Left ventricle myocardium inferior (tissue), 1 donor: Measurements from ENCODE around the gene ZNF423. TPM values are rescaled to one million over a fixed set of nuclear protein-coding genes. Genes with fewer than 3 reads are reported as not detected.

Source experiments
- DNase-seq: peaks from one replicate; pipeline ENCODE4 v3.0.0-alpha.2; 2020
- H3K27ac ChIP-seq: fragments of 200-600 bp; replicated peaks from 2 replicates; pipeline ENCODE4 v1.8.0; 2021
- H3K27me3 ChIP-seq: fragments of 200-600 bp; 2 replicates; pipeline ENCODE4 v1.8.0; 2021; ENCODE audit warnings: low read depth
- H3K36me3 ChIP-seq: fragments of 200-600 bp; 2 replicates; pipeline ENCODE4 v1.8.0; 2021
- H3K4me1 ChIP-seq: fragments of 200-600 bp; 2 replicates; pipeline ENCODE4 v1.8.0; 2021
- H3K4me3 ChIP-seq: fragments of 200-600 bp; 2 replicates; pipeline ENCODE4 v1.8.0; 2021; ENCODE audit warnings: mild to moderate bottlenecking, moderate library complexity
- H3K9me3 ChIP-seq: fragments of 200-600 bp; replicated peaks from 2 replicates; pipeline ENCODE4 v1.8.0; 2021
- CTCF ChIP-seq: fragments of 200-600 bp; IDR thresholded peaks from 2 replicates; pipeline ENCODE4 v1.8.0; 2021; ENCODE audit warnings: antibody characterized with exemption, mild to moderate bottlenecking, borderline replicate concordance
- intact Hi-C: fragments of 100-400 bp; cut with micrococcal nuclease; formaldehyde crosslinking; loops from one replicate; pipeline ENCODE4 v1.11.0; 2022
- total RNA-seq: library from RNA; stranded (reverse); fragmentation: NEBNext Ultra II Directional; extraction: Animal tissue kit (Norgen Biotek cat#: 25700); gene quantifications from one replicate; pipeline ENCODE4 v1.2.1, GENCODE V29; 2021
- donor health status: DM: no; HTN: yes; CAD: no; lungs with severe emphysema.

The ZNF423 gene
- total RNA-seq, 1 donor from 2014 or later, result 8.6 TPM

DNA sequence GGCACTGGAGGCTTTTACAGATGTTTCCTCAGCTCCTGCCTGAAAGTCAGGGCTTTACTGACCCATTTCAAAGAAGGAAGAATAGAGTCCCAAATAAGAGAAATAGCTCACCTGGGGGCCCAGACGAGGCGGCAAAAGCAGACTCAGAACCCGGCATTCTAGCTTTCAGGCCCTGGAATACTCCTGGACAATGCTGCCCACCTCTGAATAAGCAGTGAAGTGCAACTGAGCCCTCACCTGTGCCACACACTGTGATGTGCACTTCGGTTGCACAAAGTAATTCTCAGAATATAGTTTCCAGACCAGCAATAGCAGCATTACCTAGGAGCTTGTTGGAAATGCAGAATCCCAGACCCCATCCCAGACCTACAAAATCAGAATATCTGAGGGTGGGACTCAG, 54.6 kb downstream of the ZNF423 start:
- Histone ChIP-seq H3K4me1 (no peaks in the 10 kb centered on the region), H3K27ac (no peak overlapping the region), H3K4me3 (no peak overlapping the region), H3K36me3 (no peaks in the 10 kb centered on the region), H3K27me3 (peaks cover 16% of the 10 kb centered on the region), H3K9me3 (no peaks in the 10 kb centered on the region)
- no peak for DNase-seq
- intact Hi-C loops, result no loop called here
- TF ChIP-seq CTCF, result no peak

DNA sequence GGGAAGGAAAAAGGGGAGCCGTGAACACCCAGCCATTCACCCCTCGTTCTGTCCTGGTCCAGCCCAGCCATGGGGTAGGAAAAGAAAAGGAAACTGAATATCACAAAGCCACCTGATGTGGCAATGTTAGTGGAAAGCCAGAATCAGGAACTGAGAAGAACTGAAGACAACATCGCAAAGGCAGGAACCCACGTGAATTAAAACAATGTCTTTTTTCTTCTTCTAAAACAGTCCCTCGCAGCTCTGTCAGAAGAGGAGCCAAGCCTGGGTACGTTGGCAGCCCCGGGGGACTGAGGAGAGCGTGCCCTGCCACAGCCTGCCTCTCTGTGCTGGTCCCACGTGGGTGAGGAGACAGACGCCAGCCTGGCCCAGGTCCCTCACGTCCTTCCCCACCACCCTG, 55.0 kb downstream of the ZNF423 start:
- no peak for DNase-seq
- no peak overlapping the region for H3K27ac ChIP-seq
- no peak overlapping the region for H3K4me3 ChIP-seq
- no peaks in the 10 kb centered on the region for H3K4me1 ChIP-seq
- TF ChIP-seq CTCF, result no peak
- peaks cover 17% of the 10 kb centered on the region for H3K27me3 ChIP-seq
- intact Hi-C loops, result no loop called here
- H3K36me3 ChIP-seq, result no peaks in the 10 kb centered on the region
- H3K9me3 ChIP-seq, result no peaks in the 10 kb centered on the region

DNA sequence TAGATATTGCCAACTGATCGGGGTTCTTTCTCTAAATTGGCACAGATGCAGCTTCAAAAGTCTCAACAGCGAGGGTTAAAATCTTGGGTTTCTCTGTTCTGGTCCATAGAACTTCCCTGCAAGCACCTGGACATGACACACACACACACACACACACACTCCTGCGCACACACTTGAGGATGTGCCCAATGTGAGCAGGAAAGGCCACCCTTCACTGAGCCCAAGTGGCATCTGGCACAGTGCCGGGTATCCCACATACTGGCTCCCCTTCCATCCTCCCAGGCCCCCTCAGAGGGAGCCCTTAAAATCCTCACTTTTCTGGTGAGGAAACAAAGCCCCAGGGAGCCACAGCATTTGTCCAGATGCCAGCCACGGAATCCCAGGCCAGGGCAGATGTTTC, 55.5 kb downstream of the ZNF423 start:
- no peak overlapping the region for H3K27ac ChIP-seq
- peaks cover 21% of the 10 kb centered on the region for H3K27me3 ChIP-seq
- TF ChIP-seq CTCF, result no peak
- H3K9me3 ChIP-seq, result no peaks in the 10 kb centered on the region
- intact Hi-C loops, result no loop called here
- no peaks in the 10 kb centered on the region for H3K4me1 ChIP-seq
- H3K36me3 ChIP-seq, result no peaks in the 10 kb centered on the region
- no peak for DNase-seq
- H3K4me3 ChIP-seq, result no peak overlapping the region

GRCh38 chr16:49799172-49799571, 56.7 kb downstream of the ZNF423 start:
- intact Hi-C loops, result no loop called here
- no peak for DNase-seq
- Histone ChIP-seq H3K4me3 (no peak overlapping the region), H3K27me3 (peaks cover 32% of the 10 kb centered on the region), H3K9me3 (no peaks in the 10 kb centered on the region), H3K36me3 (no peaks in the 10 kb centered on the region), H3K4me1 (no peaks in the 10 kb centered on the region), H3K27ac (no peak overlapping the region)
- no peak for TF ChIP-seq CTCF

DNA sequence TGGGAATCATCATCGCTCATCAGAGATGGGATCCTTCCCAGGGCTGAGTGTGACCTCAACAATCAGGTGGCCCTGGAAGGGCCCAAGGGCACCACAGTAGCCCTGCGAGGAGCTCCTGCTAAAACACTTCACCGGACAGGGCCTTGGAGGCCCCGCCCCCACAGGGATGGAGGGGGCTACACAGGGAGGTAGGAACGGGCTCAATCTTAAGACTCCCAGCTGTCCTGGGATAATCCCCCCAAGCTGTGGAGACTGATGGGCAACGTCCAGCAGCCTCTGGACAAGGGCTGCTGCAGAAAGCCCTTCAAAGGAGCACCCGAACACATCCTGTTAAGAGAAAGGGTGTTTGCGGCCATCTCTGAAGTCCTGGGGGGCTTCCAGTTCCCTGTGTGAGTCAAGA, 60.4 kb downstream of the ZNF423 start:
- intact Hi-C loops, result no loop called here
- no peak overlapping the region for H3K4me3 ChIP-seq
- no peaks in the 10 kb centered on the region for H3K9me3 ChIP-seq
- no peak for TF ChIP-seq CTCF
- H3K27me3 ChIP-seq, result peaks cover 30% of the 10 kb centered on the region
- no peak overlapping the region for H3K27ac ChIP-seq
- no peaks in the 10 kb centered on the region for H3K4me1 ChIP-seq
- H3K36me3 ChIP-seq, result no peaks in the 10 kb centered on the region
- no peak for DNase-seq

- intact Hi-C loops, result no loop called here
- Histone ChIP-seq H3K27me3 (peaks cover 21% of the 10 kb centered on the region), H3K4me3 (no peak overlapping the region), H3K4me1 (no peaks in the 10 kb centered on the region), H3K9me3 (no peaks in the 10 kb centered on the region), H3K27ac (no peak overlapping the region), H3K36me3 (no peaks in the 10 kb centered on the region)
- no peak for TF ChIP-seq CTCF
- DNase-seq, result no peak
Observed at GRCh38 chr16:49793244-49793643, 62.7 kb downstream of the ZNF423 start.
